Neuron (in vitro differentiated cells): ENCODE measurements around the gene DPF3.

Experiments used
- H2AFZ ChIP-seq: one replicate; pipeline ENCODE4 v1.6.1; 2013; ENCODE audit warnings: low read depth, mild to moderate bottlenecking, inconsistent platforms, low read length, moderate library complexity
- H3K27me3 ChIP-seq: one replicate; pipeline ENCODE4 v1.6.1; 2013; ENCODE audit warnings: low read length; ENCODE audit not compliant: insufficient read depth
- H3K36me3 ChIP-seq: one replicate; pipeline ENCODE4 v1.6.1; 2013; ENCODE audit warnings: low read length; ENCODE audit not compliant: insufficient read depth
- H3K4me1 ChIP-seq: one replicate; pipeline ENCODE4 v1.6.1; 2013; ENCODE audit warnings: low read length; ENCODE audit not compliant: insufficient read depth
- H3K4me3 ChIP-seq: 2 replicates; pipeline ENCODE4 v1.5.1; 2013; ENCODE audit warnings: mild to moderate bottlenecking, low read length, moderate library complexity
- H3K9me3 ChIP-seq: one replicate; pipeline ENCODE4 v1.6.1; 2013; ENCODE audit warnings: low read length

Gene DPF3

GRCh38 chr14:72640911-72641485 is 252.9 kb downstream of the DPF3 start:
- no peak overlapping the region for H3K4me3 ChIP-seq
- no peak overlapping the region for H2AFZ ChIP-seq
- H3K4me1 ChIP-seq: no peaks in the 10 kb centered on the region
- H3K36me3 ChIP-seq: no peaks in the 10 kb centered on the region
- no peaks in the 10 kb centered on the region for H3K9me3 ChIP-seq
- H3K27me3 ChIP-seq: no peaks in the 10 kb centered on the region

GRCh38 chr14:72638021-72638420 is 255.9 kb downstream of the DPF3 start:
- no peak overlapping the region for H2AFZ ChIP-seq
- H3K4me3 ChIP-seq: no peak overlapping the region

GRCh38 chr14:72636871-72637270 is 257.0 kb downstream of the DPF3 start:
- Histone ChIP-seq H3K4me3 (no peak overlapping the region), H3K4me1 (no peaks in the 10 kb centered on the region)

More at GRCh38 chr14:72638021-72638420, 255.9 kb downstream of the DPF3 start:
- no peaks in the 10 kb centered on the region for H3K27me3 ChIP-seq
- H3K36me3 ChIP-seq: no peaks in the 10 kb centered on the region
- no peaks in the 10 kb centered on the region for H3K9me3 ChIP-seq
- H3K4me1 ChIP-seq: no peaks in the 10 kb centered on the region

DNA sequence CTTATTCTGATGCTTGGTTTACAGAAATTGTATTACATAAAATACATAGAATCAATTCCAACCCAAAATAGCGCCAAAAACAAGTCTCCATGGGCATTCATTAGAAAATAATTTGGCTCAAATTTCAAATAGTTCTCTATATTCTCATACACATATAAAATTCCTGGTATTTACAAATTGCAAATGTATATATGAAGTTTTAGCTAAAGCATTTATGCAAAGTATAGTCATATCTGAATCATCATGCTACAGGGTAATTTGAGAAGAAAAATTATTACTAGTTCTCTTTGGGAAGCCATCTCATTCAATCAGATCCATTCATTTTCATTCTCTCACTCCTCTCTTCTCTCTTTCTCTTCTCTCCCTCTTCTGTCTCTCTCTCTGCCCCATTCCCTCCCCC is 257.8 kb downstream of the DPF3 start:
- H3K4me3 ChIP-seq: no peak overlapping the region
- H3K9me3 ChIP-seq: no peaks in the 10 kb centered on the region
- H3K36me3 ChIP-seq: no peaks in the 10 kb centered on the region
- H3K27me3 ChIP-seq: no peaks in the 10 kb centered on the region
- H3K4me1 ChIP-seq: no peaks in the 10 kb centered on the region
- H2AFZ ChIP-seq: no peak overlapping the region

More at GRCh38 chr14:72636871-72637270, 257.0 kb downstream of the DPF3 start:
- Histone ChIP-seq H2AFZ (no peak overlapping the region), H3K9me3 (no peaks in the 10 kb centered on the region), H3K36me3 (no peaks in the 10 kb centered on the region), H3K27me3 (no peaks in the 10 kb centered on the region)

- no peaks in the 10 kb centered on the region for H3K27me3 ChIP-seq
- H2AFZ ChIP-seq: no peak overlapping the region
- H3K9me3 ChIP-seq: no peaks in the 10 kb centered on the region
- H3K4me1 ChIP-seq: no peaks in the 10 kb centered on the region
- no peaks in the 10 kb centered on the region for H3K36me3 ChIP-seq
- no peak overlapping the region for H3K4me3 ChIP-seq
Measured at GRCh38 chr14:72634691-72635616, 258.9 kb downstream of the DPF3 start.

- H3K27me3 ChIP-seq: no peaks in the 10 kb centered on the region
- no peaks in the 10 kb centered on the region for H3K9me3 ChIP-seq
- no peak overlapping the region for H2AFZ ChIP-seq
- no peak overlapping the region for H3K4me3 ChIP-seq
- no peaks in the 10 kb centered on the region for H3K36me3 ChIP-seq
- H3K4me1 ChIP-seq: no peaks in the 10 kb centered on the region
Measured at GRCh38 chr14:72633551-72633950, 260.4 kb downstream of the DPF3 start.

GRCh38 chr14:72632727-72633126 is 261.2 kb downstream of the DPF3 start:
- no peaks in the 10 kb centered on the region for H3K9me3 ChIP-seq
- H2AFZ ChIP-seq: no peak overlapping the region
- no peaks in the 10 kb centered on the region for H3K27me3 ChIP-seq
- H3K36me3 ChIP-seq: no peaks in the 10 kb centered on the region
- no peaks in the 10 kb centered on the region for H3K4me1 ChIP-seq
- no peak overlapping the region for H3K4me3 ChIP-seq

GRCh38 chr14:72631401-72631800 is 262.5 kb downstream of the DPF3 start:
- Histone ChIP-seq H3K9me3 (no peaks in the 10 kb centered on the region), H3K4me3 (no peak overlapping the region), H3K4me1 (no peaks in the 10 kb centered on the region), H2AFZ (no peak overlapping the region), H3K36me3 (no peaks in the 10 kb centered on the region), H3K27me3 (no peaks in the 10 kb centered on the region)

- no peaks in the 10 kb centered on the region for H3K4me1 ChIP-seq
- H3K27me3 ChIP-seq: no peaks in the 10 kb centered on the region
- no peaks in the 10 kb centered on the region for H3K9me3 ChIP-seq
- H3K4me3 ChIP-seq: no peak overlapping the region
- no peaks in the 10 kb centered on the region for H3K36me3 ChIP-seq
- no peak overlapping the region for H2AFZ ChIP-seq
Measured at GRCh38 chr14:72630374-72630773, 263.5 kb downstream of the DPF3 start.

GRCh38 chr14:72629534-72629933 is 264.4 kb downstream of the DPF3 start:
- Histone ChIP-seq H3K36me3 (no peaks in the 10 kb centered on the region), H2AFZ (no peak overlapping the region), H3K4me1 (no peaks in the 10 kb centered on the region), H3K4me3 (no peak overlapping the region), H3K9me3 (no peaks in the 10 kb centered on the region), H3K27me3 (no peaks in the 10 kb centered on the region)

DNA sequence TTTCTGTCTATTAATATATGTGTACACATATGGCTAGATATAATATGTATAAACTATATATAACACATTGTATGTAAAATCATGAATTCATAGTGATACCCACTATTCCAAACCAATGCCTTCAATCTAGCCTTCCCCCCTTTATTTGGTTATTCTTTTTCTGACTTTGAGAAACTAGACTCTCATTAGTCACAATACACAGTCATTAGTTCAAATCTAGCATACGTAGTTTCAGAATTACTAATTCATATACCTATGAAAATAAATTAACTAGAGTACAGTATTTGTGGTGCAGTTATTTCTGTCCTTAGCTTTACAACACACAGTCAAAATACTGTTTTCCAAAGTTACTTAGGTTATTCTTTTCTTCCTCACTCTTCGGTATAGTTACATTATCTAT is 268.2 kb downstream of the DPF3 start:
- Histone ChIP-seq H2AFZ (no peak overlapping the region), H3K9me3 (no peaks in the 10 kb centered on the region), H3K27me3 (no peaks in the 10 kb centered on the region), H3K36me3 (no peaks in the 10 kb centered on the region), H3K4me3 (no peak overlapping the region), H3K4me1 (no peaks in the 10 kb centered on the region)

- H3K4me3 ChIP-seq: no peak overlapping the region
- no peaks in the 10 kb centered on the region for H3K36me3 ChIP-seq
- no peak overlapping the region for H2AFZ ChIP-seq
- peaks cover 10% of the 10 kb centered on the region for H3K4me1 ChIP-seq
- no peaks in the 10 kb centered on the region for H3K9me3 ChIP-seq
- no peaks in the 10 kb centered on the region for H3K27me3 ChIP-seq
Measured at GRCh38 chr14:72621387-72622065, 272.4 kb downstream of the DPF3 start.

- Histone ChIP-seq H3K9me3 (no peaks in the 10 kb centered on the region), H3K4me1 (peaks cover 10% of the 10 kb centered on the region)
Measured at GRCh38 chr14:72619881-72620280, 274.0 kb downstream of the DPF3 start.

More at GRCh38 chr14:72619881-72620280, 274.0 kb downstream of the DPF3 start:
- Histone ChIP-seq H3K27me3 (no peaks in the 10 kb centered on the region), H2AFZ (no peak overlapping the region), H3K4me3 (no peak overlapping the region), H3K36me3 (no peaks in the 10 kb centered on the region)
